NK-92 (cell line): Measurements from ENCODE around the gene TSC22D2.

Experiments used
- DNase-seq: peaks from one replicate; lab custom pipeline; 2025; ENCODE audit not compliant: unreplicated experiment; lab: John Stamatoyannopoulos, UW

TSC22D2 gene

GRCh38 chr3:150408221-150409124 is at the start of gene TSC22D2:
TSC22D2 (plus strand) TSS chr3:150408298; CDS start chr3:150409351, 1,053 bp downstream.
- peak; percentile 77 for DNase-seq

GRCh38 chr3:150359381-150359780 is 48.7 kb upstream of the TSC22D2 start:
- no peak for DNase-seq

DNA sequence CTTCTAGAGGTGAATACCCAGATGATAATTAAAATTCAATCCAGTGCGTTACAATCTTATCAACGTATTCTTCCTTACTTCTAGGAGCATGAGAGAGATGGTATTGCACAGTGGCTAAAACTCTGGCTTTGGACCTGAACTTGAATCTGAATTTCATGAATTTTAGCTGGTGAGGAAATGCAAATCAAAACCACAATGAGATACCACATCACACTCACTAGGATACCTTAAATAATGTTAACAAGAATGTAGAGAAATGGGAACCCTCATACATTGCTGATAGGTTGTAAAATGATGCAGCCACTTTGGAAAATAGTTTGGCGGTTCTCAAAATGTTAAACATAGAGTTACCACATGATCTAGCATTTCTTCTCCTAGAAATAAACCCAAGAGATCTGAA is 47.1 kb upstream of the TSC22D2 start:
- no peak for DNase-seq

- no peak for DNase-seq
Measured at GRCh38 chr3:150362515-150363302, 45.4 kb upstream of the TSC22D2 start.

GRCh38 chr3:150363420-150363819 is 44.7 kb upstream of the TSC22D2 start:
- no peak for DNase-seq

GRCh38 chr3:150365132-150365604 is 42.9 kb upstream of the TSC22D2 start:
- no peak for DNase-seq

- DNase-seq, result no peak
Measured at GRCh38 chr3:150367757-150368156, 40.3 kb upstream of the TSC22D2 start.

- DNase-seq, result no peak
Measured at GRCh38 chr3:150370122-150370602, 37.9 kb upstream of the TSC22D2 start.

- no peak for DNase-seq
Measured at GRCh38 chr3:150370999-150371398, 37.1 kb upstream of the TSC22D2 start.

DNA sequence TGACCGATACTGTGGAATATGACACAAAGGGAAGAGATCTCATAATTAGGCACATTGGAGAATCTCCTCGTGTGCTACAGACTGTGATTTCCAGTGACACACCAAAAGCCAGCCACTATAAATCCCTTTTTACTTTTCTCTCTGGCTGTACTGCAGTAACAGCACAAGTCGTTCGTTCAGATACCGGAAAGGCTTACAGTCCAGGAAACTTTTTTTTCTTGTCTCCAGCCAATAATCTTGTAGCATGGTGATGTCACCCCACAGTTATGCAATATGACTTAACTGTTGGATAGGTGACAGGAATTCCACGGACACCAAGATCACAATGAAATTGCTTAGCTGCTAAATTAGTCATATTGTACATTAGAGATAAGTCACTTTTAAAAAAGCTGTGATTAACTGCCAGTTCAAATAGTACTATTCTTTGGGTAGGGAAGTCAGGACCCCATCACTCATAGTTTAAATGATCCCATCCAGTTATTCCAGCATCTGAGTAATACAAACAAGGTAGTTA is 36.3 kb upstream of the TSC22D2 start:
- DNase-seq, result no peak

DNA sequence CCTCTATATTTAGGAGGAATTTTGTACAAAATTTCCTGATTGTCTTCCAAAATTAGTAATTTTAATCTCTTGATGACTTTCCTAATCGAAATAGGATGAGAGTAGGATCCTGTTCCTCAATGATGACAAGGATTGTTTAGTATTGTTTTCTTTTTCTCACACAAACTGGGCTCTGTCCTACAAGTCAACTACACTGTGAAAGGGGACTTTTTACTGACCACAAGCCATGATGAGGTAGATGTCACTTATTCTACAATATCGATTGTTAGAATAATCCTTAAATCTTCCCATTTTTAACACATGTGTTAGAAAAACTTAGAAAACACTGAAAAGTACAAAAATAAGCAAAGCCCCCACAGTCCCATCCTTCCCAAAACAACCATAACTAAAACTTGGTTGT is 35.8 kb upstream of the TSC22D2 start:
- DNase-seq, result no peak

GRCh38 chr3:150372722-150373121 is 35.4 kb upstream of the TSC22D2 start:
- DNase-seq, result no peak

DNA sequence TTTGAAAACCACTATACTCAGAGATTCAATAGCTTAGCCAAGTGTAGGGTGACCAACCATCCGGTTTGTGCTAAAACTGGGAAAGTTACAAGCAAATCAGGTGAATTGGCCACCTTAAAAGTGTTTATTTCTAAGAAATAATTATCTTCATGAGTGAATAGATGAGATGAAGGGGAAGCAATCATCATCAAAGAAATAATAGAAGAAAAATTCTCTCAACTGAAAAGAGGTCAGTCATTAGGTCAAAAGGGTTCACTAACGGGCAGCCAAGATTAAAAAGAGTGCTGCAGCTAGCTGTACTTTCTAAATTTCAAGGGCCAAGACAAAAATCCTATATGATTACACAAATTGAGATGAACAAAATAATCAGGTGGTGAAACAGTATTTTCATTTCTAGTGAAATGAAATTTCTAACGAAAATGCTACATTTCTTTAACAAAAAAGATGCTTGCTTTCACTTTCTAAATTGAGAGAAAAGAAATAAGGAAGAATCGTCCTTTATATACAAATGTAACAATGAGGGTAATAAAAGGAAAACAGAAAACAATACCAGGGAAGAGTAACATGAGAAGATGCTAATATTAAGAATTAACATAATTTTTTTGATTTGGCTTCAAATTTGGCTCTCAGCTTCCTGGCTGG is 34.7 kb upstream of the TSC22D2 start:
- DNase-seq, result no peak

DNA sequence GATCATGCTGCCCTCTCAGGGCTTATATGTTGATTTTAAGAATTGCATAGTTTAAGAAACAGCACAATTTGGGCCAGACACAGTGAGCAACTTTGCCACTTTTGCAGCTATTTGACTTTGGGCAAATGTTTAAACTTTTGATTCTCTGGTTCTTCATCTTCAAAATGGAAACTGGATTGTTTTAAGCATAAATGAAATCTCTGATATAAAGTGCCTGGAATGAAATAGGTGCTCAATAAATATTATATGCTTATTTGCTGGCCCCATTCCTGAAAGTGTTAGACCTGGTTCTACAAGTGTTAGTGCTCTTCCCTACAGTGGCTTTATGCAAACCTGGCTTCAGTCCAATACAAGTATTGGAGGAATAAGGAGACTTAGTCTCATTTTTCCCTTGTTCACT is 33.1 kb upstream of the TSC22D2 start:
- no peak for DNase-seq

GRCh38 chr3:150376001-150376848 is 31.9 kb upstream of the TSC22D2 start:
- no peak for DNase-seq

- no peak for DNase-seq
Measured at GRCh38 chr3:150377601-150378300, 30.3 kb upstream of the TSC22D2 start.

DNA sequence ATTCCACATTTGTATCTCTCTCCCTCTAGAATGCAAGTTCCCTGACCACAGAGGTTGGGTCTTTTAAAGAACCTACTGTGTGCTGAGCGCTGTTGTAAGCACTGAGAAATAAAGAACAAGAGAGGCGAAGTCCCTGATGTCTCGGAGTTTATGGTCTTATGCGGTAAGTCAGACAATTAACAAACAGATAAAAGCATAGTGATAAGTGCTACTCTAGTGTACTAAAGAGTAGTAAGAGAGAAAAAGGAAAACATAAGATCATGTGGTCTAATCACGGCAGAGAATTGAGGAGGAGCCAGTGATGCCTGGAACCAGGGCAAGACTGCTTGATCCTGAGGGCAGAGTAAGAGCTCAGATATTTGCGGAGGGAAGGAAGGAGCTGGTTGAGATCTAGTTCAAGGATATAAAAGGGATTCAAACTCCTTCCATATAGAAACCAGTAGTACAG is 29.8 kb upstream of the TSC22D2 start:
- no peak for DNase-seq

DNA sequence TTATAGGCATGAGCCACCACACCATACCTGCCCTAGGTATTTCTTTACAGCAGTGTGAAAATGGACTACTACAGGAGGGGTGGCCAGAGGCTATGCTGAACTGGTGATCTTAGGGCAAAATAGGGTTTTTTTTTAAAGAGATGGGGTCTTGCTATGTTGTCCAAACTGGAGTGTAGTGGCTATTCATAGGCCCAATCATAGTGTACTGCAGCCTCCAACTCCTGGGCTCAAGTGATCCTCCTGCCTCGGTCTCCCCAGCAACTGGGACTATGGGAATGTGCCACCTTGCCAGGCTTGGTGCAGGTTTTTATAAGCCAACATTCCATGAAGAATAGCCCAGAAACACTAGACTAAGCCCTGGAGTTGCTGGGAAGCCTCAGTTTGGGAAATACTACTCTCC is 28.6 kb upstream of the TSC22D2 start:
- DNase-seq, result no peak
